BE2C (cell line): Measurements from ENCODE around the gene GNAI3.

Source experiments
- DNase-seq: peaks from one replicate; pipeline ENCODE4 v3.0.0-alpha.2; 2020
- H3K27me3 ChIP-seq: fragments of 250-450 bp; sonication (Bioruptor Pico); 2 replicates; pipeline ENCODE4 v1.5.1; 2020; ENCODE audit warnings: mild to moderate bottlenecking
- H3K36me3 ChIP-seq: fragments of 250-450 bp; sonication (Bioruptor Pico); 2 replicates; pipeline ENCODE4 v1.5.1; 2020; ENCODE audit warnings: mild to moderate bottlenecking
- H3K4me1 ChIP-seq: fragments of 250-450 bp; sonication (Bioruptor Pico); 2 replicates; pipeline ENCODE4 v1.5.1; 2020
- H3K4me3 ChIP-seq: 2 replicates; pipeline ENCODE4 v1.5.1; 2011; ENCODE audit warnings: low read depth, low read length
- H3K9me3 ChIP-seq: fragments of 250-450 bp; sonication (Bioruptor Pico); 2 replicates; pipeline ENCODE4 v1.5.1; 2020
- CTCF ChIP-seq: IDR thresholded peaks from 2 replicates; pipeline ENCODE4 v1.5.1; 2012; ENCODE audit warnings: mild to moderate bottlenecking, low read depth, low read length

Gene GNAI3

GRCh38 chr1:109528712-109529111, 19.7 kb upstream of the GNAI3 start:
- no peak for DNase-seq
- TF ChIP-seq CTCF = no peak
- no peaks in the 10 kb centered on the region for H3K9me3 ChIP-seq
- peaks cover 19% of the 10 kb centered on the region for H3K4me1 ChIP-seq
- no peaks in the 10 kb centered on the region for H3K36me3 ChIP-seq
- H3K27me3 ChIP-seq = no peaks in the 10 kb centered on the region
- H3K4me3 ChIP-seq = no peak overlapping the region

- no peaks in the 10 kb centered on the region for H3K9me3 ChIP-seq
- no peaks in the 10 kb centered on the region for H3K27me3 ChIP-seq
- DNase-seq = peak; percentile 29
- no peaks in the 10 kb centered on the region for H3K36me3 ChIP-seq
- no peak overlapping the region for H3K4me3 ChIP-seq
- no peak for TF ChIP-seq CTCF
- H3K4me1 ChIP-seq = peaks cover 19% of the 10 kb centered on the region
Observed at GRCh38 chr1:109529881-109530456, 18.4 kb upstream of the GNAI3 start.

DNA sequence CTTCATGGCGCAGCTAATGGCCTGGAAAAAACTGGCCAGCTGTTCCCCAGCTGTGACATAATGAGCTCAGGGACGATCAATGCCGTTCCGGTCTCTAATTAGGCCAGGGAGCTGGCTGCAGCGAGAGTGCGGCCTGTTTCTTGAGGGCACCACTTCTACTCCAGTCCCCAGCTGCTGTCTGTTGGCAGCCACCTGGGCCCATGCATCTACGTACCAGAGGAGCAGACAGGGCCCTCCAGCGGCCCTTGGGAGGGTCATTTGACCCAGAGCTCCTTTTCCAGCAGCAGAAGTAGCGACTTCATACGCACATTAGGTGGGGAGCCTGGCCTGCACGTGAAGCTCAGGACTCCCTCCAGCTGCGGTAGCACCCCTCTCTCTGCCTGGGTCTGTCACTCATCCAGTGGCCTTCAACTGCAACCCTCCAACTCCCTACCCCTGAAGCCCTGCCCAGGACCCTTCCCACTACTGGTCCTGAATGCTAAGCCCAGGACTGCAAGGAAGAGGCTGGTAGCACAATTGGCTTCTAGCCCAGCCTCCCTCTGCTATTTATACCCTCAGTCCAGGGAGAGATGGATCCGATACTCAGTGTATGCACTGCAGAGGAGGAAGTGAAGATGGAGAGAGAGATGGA, 17.8 kb upstream of the GNAI3 start:
- peak; percentile 58 for DNase-seq

DNA sequence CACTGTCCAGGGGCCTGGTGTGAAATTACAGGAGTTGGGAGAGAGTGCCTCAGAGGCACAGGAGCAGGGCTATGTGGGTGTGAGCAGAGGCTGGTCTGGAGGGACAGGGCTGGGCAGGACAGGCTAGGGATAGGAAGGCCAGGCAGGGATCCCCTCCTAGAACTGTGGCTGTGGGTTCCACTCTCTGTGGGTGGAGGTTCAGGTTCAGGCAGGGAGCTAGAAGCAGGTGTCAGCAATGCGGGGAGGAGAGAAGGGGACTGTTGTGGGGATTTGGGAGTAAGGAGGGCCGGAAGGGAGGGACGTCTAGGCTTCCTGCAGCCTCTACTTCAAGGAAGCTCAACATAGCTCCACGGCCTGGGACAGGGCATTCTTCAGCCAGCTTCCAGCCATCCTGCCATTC, 17.0 kb upstream of the GNAI3 start:
- no peak overlapping the region for H3K4me3 ChIP-seq
- no peaks in the 10 kb centered on the region for H3K27me3 ChIP-seq
- TF ChIP-seq CTCF = no peak

More for the DNA sequence above, 17.8 kb upstream of the GNAI3 start:
- Histone ChIP-seq H3K36me3 (no peaks in the 10 kb centered on the region), H3K4me3 (no peak overlapping the region), H3K27me3 (no peaks in the 10 kb centered on the region), H3K9me3 (no peaks in the 10 kb centered on the region), H3K4me1 (peaks cover 19% of the 10 kb centered on the region)
- TF ChIP-seq CTCF = no peak

DNA sequence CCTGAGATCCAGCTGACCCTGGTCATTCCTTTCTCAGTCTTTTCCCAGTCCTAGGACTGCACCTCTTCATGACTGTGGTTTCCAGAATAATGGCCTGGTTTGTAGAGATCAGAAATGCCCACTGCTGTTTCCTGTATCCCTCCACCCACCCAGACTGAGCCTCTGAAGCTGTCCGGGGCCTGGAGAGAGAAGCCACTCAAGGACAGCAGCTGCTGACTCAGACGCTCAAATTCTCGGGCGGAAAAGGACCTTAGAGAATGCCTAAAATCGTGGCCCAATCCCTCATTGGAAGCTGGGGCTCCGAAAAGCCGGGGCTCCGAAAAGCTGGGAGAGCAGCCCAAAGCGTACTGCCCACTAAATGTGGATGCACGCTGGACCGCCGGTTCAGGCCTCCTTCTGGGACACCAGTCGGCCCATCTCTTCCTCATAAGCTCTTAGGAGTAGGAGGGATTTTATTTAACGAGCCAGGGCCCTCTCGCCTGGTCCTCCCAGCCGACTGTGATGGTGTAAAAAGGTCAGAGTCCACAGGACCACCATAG, 16.5 kb upstream of the GNAI3 start:
- TF ChIP-seq CTCF = no peak
- H3K36me3 ChIP-seq = no peaks in the 10 kb centered on the region
- no peaks in the 10 kb centered on the region for H3K9me3 ChIP-seq
- no peak for DNase-seq
- no peak overlapping the region for H3K4me3 ChIP-seq
- peaks cover 19% of the 10 kb centered on the region for H3K4me1 ChIP-seq
- H3K27me3 ChIP-seq = no peaks in the 10 kb centered on the region

More for the DNA sequence above, 17.0 kb upstream of the GNAI3 start:
- H3K36me3 ChIP-seq = no peaks in the 10 kb centered on the region
- H3K9me3 ChIP-seq = no peaks in the 10 kb centered on the region
- DNase-seq = no peak
- peaks cover 19% of the 10 kb centered on the region for H3K4me1 ChIP-seq
